GM21737 (cell line): ENCODE measurements around the gene SYNJ2.
A peak's percentile ranks its signal among the peaks of the same experiment; 100 is the strongest.

Source experiments
- ATAC-seq: cut with Tn5 transposase; IDR thresholded peaks from one replicate; pipeline ENCODE4 v1.9.1; 2021; ENCODE audit warnings: mild to moderate bottlenecking, moderate library complexity; ENCODE audit not compliant: unreplicated experiment

SYNJ2 gene

GRCh38 chr6:157978021-157978783 is 3.5 kb upstream of the SYNJ2 start:
- no peak for ATAC-seq

DNA sequence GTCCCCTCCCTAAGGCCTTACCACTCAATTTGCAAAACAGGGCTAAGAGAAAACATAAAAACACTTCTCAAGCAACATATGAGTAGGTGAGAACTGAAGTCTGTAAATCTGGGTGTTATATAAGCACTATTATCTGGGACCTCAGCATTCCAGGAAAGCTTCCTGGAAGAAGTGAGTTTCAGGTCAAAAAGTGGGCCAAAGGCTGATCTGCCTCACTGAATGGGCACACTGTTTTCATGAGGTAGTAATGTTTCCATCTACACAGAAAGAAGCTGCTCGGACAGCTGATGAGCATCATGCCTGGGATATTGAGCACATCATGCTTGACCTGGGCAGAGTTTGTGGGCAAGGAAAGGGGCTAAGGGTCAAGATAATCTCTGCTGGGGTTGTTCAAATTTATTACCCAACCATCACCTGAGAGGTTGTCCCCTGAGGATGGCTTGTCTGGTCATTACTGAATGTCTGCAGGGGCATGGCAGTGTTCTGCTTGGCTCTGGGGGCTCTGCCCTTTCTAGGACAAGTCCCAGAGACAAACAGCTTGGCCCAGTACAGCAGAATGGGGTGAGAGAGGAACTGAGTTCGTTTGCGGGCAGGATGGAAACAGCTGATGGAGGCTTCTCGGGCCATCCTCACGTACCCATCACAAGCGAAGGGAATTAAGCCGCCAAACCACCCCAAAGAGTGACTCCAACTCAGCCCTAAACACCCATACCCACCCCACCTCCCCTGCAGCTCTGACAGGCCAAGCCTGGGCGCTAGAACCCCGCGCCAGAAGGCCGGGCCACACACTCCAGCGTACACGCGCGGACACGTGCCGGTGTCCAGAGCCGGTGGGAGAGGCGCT is 1.2 kb upstream of the SYNJ2 start:
- no peak for ATAC-seq

DNA sequence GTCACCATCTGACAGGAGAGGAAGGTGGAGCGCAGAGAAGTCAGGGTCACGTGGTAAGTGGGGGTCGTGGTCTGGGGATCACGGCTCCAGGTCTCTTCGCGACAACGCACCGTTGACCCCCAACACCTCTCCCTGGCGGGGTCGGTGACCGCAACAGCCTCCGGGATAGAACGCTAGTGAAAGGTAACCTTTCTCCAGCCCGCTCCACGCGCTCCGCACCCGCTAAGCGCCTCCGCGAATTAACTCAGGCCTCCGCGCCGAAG is 600 bp upstream of the SYNJ2 start:
- peak; percentile 32 for ATAC-seq

GRCh38 chr6:157982102-157982562 is 469 bp downstream of the SYNJ2 start:
- peak; percentile 32 for ATAC-seq

- ATAC-seq, result no peak
Measured at GRCh38 chr6:157982563-157983405, 1.1 kb downstream of the SYNJ2 start.

GRCh38 chr6:157983406-157984119 is 1.9 kb downstream of the SYNJ2 start:
- ATAC-seq, result no peak

DNA sequence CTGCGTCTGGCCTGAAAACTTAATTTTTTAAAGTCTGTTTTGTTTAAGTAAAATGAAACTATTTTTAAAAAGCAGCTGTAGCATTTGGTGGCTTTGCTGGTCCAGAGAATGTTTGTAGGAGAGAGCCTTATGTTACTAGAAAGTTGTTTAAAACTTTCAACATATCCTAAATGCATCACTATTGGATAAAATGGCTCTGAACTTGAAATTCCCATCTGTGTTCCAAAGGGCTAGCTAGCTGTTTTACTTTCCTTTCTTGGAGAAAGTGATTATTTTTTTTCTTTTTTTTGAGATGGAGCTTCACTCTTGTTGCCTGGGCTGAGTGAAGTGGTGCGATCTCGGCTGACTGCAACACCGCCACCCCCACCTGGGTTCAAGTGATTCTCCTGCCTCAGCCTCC is 2.5 kb downstream of the SYNJ2 start:
- ATAC-seq, result no peak

DNA sequence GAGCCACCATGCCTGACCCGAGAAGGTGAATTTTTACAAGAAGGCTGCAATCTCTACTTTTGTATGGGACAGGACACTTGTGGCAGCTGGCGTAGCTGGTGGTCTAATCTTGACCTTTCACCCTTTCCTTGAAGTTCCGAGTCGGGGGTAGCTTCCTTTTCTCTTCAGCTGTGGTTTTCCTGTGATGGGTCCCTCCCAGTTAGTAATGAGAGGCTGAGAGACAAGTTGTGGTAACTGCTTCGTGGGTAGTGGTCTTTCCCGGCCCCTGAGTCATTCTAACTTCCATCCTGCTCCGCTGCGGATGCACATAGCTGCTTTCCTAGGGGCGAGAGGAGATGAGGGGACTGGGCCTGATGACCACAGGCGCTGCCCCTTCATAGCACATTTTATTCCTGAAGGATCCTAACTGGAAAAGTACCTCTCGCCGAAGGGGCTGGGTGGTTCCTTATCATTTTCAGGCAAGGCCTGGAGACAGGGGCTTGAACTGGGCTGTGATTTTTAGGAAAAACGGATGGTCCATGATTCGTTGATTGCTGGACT is 3.1 kb downstream of the SYNJ2 start:
- ATAC-seq, result no peak

- no peak for ATAC-seq
Measured at GRCh38 chr6:157985378-157986155, 3.9 kb downstream of the SYNJ2 start.

- ATAC-seq, result no peak
Measured at GRCh38 chr6:157987788-157988699, 6.4 kb downstream of the SYNJ2 start.

- ATAC-seq, result no peak
Measured at GRCh38 chr6:157988700-157989063, 7.0 kb downstream of the SYNJ2 start.

DNA sequence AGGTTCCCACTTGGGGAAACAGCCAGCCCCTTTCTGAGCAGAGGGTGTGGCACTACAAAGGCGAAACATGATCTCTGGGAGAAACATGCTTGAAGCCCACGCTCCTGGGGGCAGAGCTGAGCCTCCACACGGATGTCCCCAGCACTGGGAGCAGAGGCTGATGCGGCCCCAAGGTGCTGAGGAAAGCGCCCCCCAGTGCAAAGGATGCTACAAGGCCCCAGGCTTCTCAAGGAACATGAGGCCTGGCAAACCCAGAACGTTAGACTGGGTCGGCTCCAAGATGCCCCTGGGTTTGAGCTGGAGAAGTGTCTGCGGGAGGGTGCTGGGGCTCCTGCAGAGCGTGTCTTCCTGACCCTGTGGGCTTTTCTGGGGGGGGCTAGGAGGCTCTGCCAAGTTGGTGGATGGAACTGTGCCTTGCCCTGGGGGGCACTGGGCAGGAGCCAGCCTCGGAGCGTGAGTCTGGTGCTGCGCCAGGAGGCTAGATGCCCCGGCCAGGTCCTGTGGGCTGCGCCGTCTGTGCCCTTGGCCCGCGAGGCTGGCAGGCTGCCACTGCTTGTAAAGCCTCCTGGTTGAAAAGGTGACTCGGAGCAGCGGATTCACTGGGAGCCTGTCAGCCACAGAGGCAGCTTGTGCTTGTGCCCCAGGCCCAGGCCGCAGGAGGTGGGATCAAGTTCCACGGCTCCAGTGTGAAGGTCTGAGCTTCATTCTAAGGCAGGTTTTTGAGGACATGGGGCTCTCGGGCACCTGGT is 8.1 kb downstream of the SYNJ2 start:
- no peak for ATAC-seq

GRCh38 chr6:157990321-157991066 is 8.8 kb downstream of the SYNJ2 start:
- peak; percentile 52 for ATAC-seq

- no peak for ATAC-seq
Measured at GRCh38 chr6:157991067-157991432, 9.4 kb downstream of the SYNJ2 start.

- ATAC-seq, result no peak
Measured at GRCh38 chr6:157993076-157993475, 11.4 kb downstream of the SYNJ2 start.

- ATAC-seq, result no peak
Measured at GRCh38 chr6:157994125-157994795, 12.6 kb downstream of the SYNJ2 start.

- no peak for ATAC-seq
Measured at GRCh38 chr6:157995458-157995857, 13.8 kb downstream of the SYNJ2 start.
